NCI-H2196 (cell line): Measurements from ENCODE around the gene TTC7B.

Experiments used
- DNase-seq: peaks from one replicate; lab custom pipeline; 2025; ENCODE audit not compliant: unreplicated experiment; lab: John Stamatoyannopoulos, UW

TTC7B gene

DNA sequence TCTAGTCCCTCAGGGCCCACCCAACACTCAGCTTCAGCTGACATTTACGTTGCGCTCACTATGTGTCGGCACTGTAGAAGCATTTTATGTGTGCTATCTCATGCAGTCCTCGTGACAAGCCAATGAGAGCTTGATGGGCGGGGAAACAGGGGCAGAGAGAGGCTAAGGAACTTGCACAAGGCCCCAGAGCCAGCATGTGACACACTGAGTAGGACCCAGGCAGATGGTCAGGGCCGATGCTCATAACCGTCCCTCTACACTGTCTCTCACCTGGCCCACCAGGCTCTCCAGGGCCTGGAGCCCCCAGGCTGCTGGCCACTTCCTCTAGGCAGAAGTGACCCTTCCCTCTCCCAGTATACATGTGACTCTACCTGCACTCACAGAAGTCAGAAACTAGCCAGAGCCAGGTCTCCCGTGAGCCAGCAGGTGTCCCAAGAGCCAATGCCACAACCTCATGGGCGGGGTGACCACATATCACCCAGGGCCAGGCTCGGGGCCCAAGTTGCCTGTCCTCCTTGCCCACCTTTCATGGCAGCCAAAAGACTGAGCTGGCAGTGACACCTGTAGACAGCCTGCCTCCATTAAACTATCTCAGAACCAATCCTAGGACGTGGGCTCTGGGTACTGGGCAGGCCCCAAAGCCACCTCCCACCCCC, 38.3 kb downstream of the TTC7B start:
- no peak for DNase-seq

GRCh38 chr14:90777358-90777757, 38.9 kb downstream of the TTC7B start:
- no peak for DNase-seq

GRCh38 chr14:90775441-90775840, 40.8 kb downstream of the TTC7B start:
- no peak for DNase-seq

GRCh38 chr14:90774316-90774715, 41.9 kb downstream of the TTC7B start:
- no peak for DNase-seq

- DNase-seq = no peak
Measured at GRCh38 chr14:90773705-90774104, 42.5 kb downstream of the TTC7B start.

GRCh38 chr14:90773196-90773486, 43.1 kb downstream of the TTC7B start:
- no peak for DNase-seq

GRCh38 chr14:90767899-90768298, 48.3 kb downstream of the TTC7B start:
- DNase-seq = no peak

DNA sequence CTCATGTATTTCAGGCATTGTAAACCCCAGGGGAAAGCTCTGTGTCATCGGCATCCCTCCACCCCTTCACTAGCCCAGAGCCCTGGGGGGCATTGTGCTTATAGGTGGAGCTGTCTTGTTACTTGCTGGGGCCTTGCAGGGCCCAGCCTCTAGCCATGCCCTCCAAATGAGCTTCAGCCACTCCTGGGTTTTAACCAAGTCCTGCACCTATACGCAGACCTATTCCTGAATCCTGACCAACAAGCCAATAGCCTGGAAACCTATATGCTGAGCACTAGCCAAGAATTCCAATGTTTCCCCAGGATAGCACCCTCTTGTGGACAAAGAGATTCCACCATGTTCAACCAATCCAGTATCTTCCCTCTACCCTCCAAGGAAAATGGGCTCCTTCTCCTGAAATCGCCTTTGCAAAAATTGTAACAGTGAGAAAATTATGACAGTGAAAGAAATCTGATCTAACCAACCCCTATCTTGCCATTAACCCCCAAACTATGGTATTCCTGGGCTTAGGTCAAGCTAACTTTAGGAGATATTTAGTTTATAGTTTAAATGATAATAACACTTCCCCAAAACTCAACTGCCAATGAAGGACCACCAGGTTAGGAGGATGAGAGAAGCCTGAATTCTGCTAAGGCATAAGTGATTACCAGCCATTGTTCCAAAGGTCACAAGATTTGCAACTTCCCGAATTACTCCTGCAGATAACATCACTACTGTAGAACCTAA, 55.5 kb downstream of the TTC7B start:
- no peak for DNase-seq

DNA sequence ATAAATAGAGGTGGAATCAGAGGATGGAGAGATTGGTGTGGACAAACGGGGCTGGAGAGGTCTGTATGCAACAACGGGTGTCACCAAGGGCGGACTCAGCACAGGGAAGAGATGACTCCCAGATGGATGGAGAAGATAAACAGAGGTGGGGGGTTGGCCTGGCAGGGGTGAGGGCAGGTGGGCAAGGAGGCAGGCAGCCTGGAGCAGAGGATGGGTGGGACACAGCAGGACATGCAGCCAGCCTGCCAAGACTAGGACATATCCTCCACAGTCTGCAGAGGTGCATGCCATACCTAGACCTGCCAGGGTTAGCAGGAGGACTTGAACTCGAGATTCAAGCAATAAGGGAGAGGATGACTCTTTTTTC, 56.2 kb downstream of the TTC7B start:
- DNase-seq = no peak

GRCh38 chr14:90759370-90760077, 56.7 kb downstream of the TTC7B start:
- DNase-seq = no peak

GRCh38 chr14:90758959-90759358, 57.3 kb downstream of the TTC7B start:
- DNase-seq = no peak

GRCh38 chr14:90758028-90758889, 58.0 kb downstream of the TTC7B start:
- peak; percentile 86 for DNase-seq

GRCh38 chr14:90757452-90757851, 58.8 kb downstream of the TTC7B start:
- DNase-seq = no peak

- DNase-seq = no peak
Measured at GRCh38 chr14:90756755-90757345, 59.4 kb downstream of the TTC7B start.

- DNase-seq = no peak
Measured at GRCh38 chr14:90755661-90756304, 60.4 kb downstream of the TTC7B start.

GRCh38 chr14:90753456-90754005, 62.7 kb downstream of the TTC7B start:
- no peak for DNase-seq

- DNase-seq = no peak
Measured at GRCh38 chr14:90750701-90751100, 65.5 kb downstream of the TTC7B start.

DNA sequence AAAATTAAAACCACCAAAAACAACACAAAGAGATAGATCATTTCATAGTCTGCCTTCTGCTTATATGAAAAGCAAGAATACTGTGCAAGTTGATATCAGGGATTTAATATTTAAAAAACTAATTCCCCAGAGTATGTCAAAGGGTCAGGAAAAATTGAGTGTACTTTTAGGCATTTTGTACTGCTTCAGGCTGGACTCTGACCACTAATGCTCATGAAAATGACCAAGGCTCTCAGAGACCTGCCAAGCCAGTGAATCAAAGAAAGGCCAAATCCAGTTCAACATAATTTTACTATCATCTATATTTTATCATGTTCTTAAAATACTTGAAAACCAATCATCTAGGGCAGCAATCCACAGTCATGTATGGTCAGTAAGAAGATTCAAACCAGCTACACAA, 66.0 kb downstream of the TTC7B start:
- DNase-seq = no peak

- DNase-seq = no peak
Measured at GRCh38 chr14:90747909-90748308, 68.3 kb downstream of the TTC7B start.

GRCh38 chr14:90743826-90744225, 72.4 kb downstream of the TTC7B start:
- no peak for DNase-seq
